SK-N-SH (cell line): Measurements from ENCODE around the gene OLFML1. TPM values are rescaled to one million over a fixed set of nuclear protein-coding genes. Genes with fewer than 3 reads are reported as not detected.

ENCODE experiments used
- CTCF ChIA-PET: fragments of 300-600, 350-600 bp; formaldehyde crosslinking; extraction: SDS; loops from one replicate; lab custom pipeline; 2021; lab: Yijun Ruan, JAX
- POLR2A ChIA-PET: fragments of 350-600 bp; sonication (Branson Sonifier 250); formaldehyde crosslinking; extraction: SDS; loops from one replicate; lab custom pipeline; 2020; ENCODE audit warnings: antibody characterized with exemption, inconsistent platforms; lab: Yijun Ruan, JAX
- DNase-seq: peaks from one replicate; pipeline ENCODE4 v3.0.0; 2012
- H2AFZ ChIP-seq: fragments of 200-600 bp; sonication (generic); 2 replicates; pipeline ENCODE4 v1.8.1; 2016; ENCODE audit warnings: antibody characterized with exemption, mild to moderate bottlenecking, low read depth
- H3F3A ChIP-seq: fragments of 200-600 bp; sonication (generic); replicated peaks from 2 replicates; pipeline ENCODE3; 2016; ENCODE audit warnings: antibody characterized with exemption, mild to moderate bottlenecking; ENCODE audit not compliant: insufficient read depth
- H3K27ac ChIP-seq, 2 experiments: fragments of 200-500 bp in 1 of 2; fragments of 200-600 bp in 1 of 2; sonication (Bioruptor generic) in 1 of 2; sonication (generic), shearing (Covaris generic) in 1 of 2; 2 replicates each; pipeline versions ENCODE4 v1.5.1 to v1.6.1; 2014 to 2016; ENCODE audit warnings: low read depth in 2 of 2, inconsistent platforms in 1 of 2, low read length in 1 of 2, mild to moderate bottlenecking in 1 of 2, mixed read lengths in 1 of 2
- H3K27me3 ChIP-seq: fragments of 200-600 bp; sonication (generic), shearing (Covaris generic); 2 replicates; pipeline ENCODE4 v1.6.1; 2016; ENCODE audit warnings: mixed run types; ENCODE audit not compliant: insufficient read depth
- H3K36me3 ChIP-seq, 2 experiments: fragments of 200-500 bp in 1 of 2; fragments of 200-600 bp in 1 of 2; sonication (Bioruptor generic) in 1 of 2; sonication (generic) in 1 of 2; replicated peaks in 1 of 2; 2 replicates each; pipeline versions ENCODE3 to v1.5.1; 2014 to 2016; ENCODE audit warnings: low read length in 1 of 2, mild to moderate bottlenecking in 1 of 2; ENCODE audit not compliant: insufficient read depth in 2 of 2, control insufficient read depth in 1 of 2
- H3K4me1 ChIP-seq, 2 experiments: fragments of 200-500 bp in 1 of 2; fragments of 200-600 bp in 1 of 2; sonication (Bioruptor generic) in 1 of 2; sonication (generic), shearing (Covaris generic) in 1 of 2; 2 replicates each; pipeline versions ENCODE4 v1.5.1 to v1.6.1; 2014 to 2016; ENCODE audit warnings: low read depth in 1 of 2, low read length in 1 of 2, mixed run types in 1 of 2; ENCODE audit not compliant: insufficient read depth in 2 of 2, control insufficient read depth in 1 of 2
- H3K4me2 ChIP-seq: fragments of 200-600 bp; sonication (generic), shearing (Covaris generic); 2 replicates; pipeline ENCODE4 v1.6.1; 2017; ENCODE audit warnings: mixed run types
- H3K4me3 ChIP-seq, 2 experiments: fragments of 200-500 bp in 1 of 2; fragments of 200-600 bp in 1 of 2; sonication (Bioruptor generic) in 1 of 2; sonication (generic), shearing (Covaris generic) in 1 of 2; 2 replicates each; pipeline versions ENCODE4 v1.5.1 to v1.8.1; 2014 to 2016; ENCODE audit warnings: low read depth in 2 of 2, inconsistent platforms in 1 of 2, low read length in 1 of 2, mild to moderate bottlenecking in 1 of 2, mixed read lengths in 1 of 2, moderate library complexity in 1 of 2
- H3K79me2 ChIP-seq: fragments of 200-600 bp; sonication (generic); 2 replicates; pipeline ENCODE4 v1.8.1; 2017; ENCODE audit warnings: mild to moderate bottlenecking; ENCODE audit not compliant: insufficient read depth
- H3K9ac ChIP-seq: fragments of 200-600 bp; sonication (generic); 2 replicates; pipeline ENCODE4 v1.6.1; 2017; ENCODE audit warnings: mixed run types
- H3K9me2 ChIP-seq: fragments of 200-600 bp; sonication (generic); 2 replicates; pipeline ENCODE4 v1.6.1; 2017; ENCODE audit warnings: mixed run types
- H3K9me3 ChIP-seq: fragments of 200-600 bp; sonication (generic); 2 replicates; pipeline ENCODE4 v1.6.1; 2017; ENCODE audit warnings: mixed run types, mild to moderate bottlenecking, moderate library complexity
- H4K20me1 ChIP-seq: fragments of 200-600 bp; sonication (generic); 2 replicates; pipeline ENCODE4 v1.6.1; 2017; ENCODE audit warnings: mild to moderate bottlenecking, mixed run types; ENCODE audit not compliant: insufficient read depth
- FOXJ3 ChIP-seq: sonication (generic); formaldehyde crosslinking; IDR thresholded peaks from 2 replicates; pipeline ENCODE4 v1.5.1; 2020; ENCODE audit warnings: mild to moderate bottlenecking, missing genetic modification reagents
- FOXM1 ChIP-seq: IDR thresholded peaks from 2 replicates; pipeline ENCODE4 v1.4.0; 2012; ENCODE audit warnings: low read depth, mild to moderate bottlenecking
- GATA2 ChIP-seq: sonication (generic); formaldehyde crosslinking; IDR thresholded peaks from 2 replicates; pipeline ENCODE4 v1.5.0; 2020; ENCODE audit warnings: mild to moderate bottlenecking, missing genetic modification reagents
- NRF1 ChIP-seq: IDR thresholded peaks from 2 replicates; pipeline ENCODE4 v1.6.1; 2012; ENCODE audit warnings: low read depth, mild to moderate bottlenecking, low read length
- POLR2AphosphoS5 ChIP-seq: IDR thresholded peaks from 2 replicates; pipeline ENCODE4 v1.6.1; 2012; ENCODE audit warnings: low read depth, low read length
- REST ChIP-seq: IDR thresholded peaks from 2 replicates; pipeline ENCODE4 v1.6.1; 2012; ENCODE audit warnings: mild to moderate bottlenecking, low read depth, low read length, moderate library complexity
- TCF12 ChIP-seq: IDR thresholded peaks from 2 replicates; pipeline ENCODE4 v1.4.0; 2012
- TEAD4 ChIP-seq: IDR thresholded peaks from 2 replicates; pipeline ENCODE4 v1.4.0; 2012; ENCODE audit warnings: mild to moderate bottlenecking, borderline replicate concordance; ENCODE audit not compliant: insufficient read depth
- USF1 ChIP-seq: IDR thresholded peaks from 2 replicates; pipeline ENCODE4 v1.4.0; 2012; ENCODE audit warnings: low read depth, borderline replicate concordance
- USF2 ChIP-seq: fragments of 150-350 bp; IDR thresholded peaks from 2 replicates; pipeline ENCODE4 v1.6.1; 2017; ENCODE audit warnings: antibody characterized with exemption, low read length, low read depth, borderline replicate concordance
- YY1 ChIP-seq: IDR thresholded peaks from 2 replicates; pipeline ENCODE4 v1.4.0; 2012; ENCODE audit warnings: low read depth, mild to moderate bottlenecking
- WGBS: methylation state at CpG from one replicate; pipeline ENCODE4 v1.1.6; 2017; ENCODE audit warnings: low lambda C conversion rate; 5-methylcytosine and 5-hydroxymethylcytosine counted together
- polyA plus RNA-seq, 3 experiments: library from polyadenylated mRNA; depleted of rRNA; stranded (reverse); fragments of >200 nt; gene quantifications; 2 replicates each; pipeline ENCODE4 v1.2.3, GENCODE V29; 2012
- TF ChIP-seq, protein P1 (sequence below): fragments of 200-600 bp; sonication (generic); IDR thresholded peaks from 2 replicates; pipeline ENCODE4 v1.6.1; 2017; ENCODE audit warnings: antibody characterized with exemption, mild to moderate bottlenecking, moderate library complexity

The OLFML1 gene
- polyA plus RNA-seq, 1 of the 3 experiments (the other 2 are of a cell fraction) = not detected

GRCh38 chr11:7552666-7553065, 67.4 kb downstream of the OLFML1 start:
- no peak overlapping the region for H3K9ac ChIP-seq
- POLR2A ChIA-PET = no interaction called here
- no peak overlapping the region for H3K4me2 ChIP-seq
- 67% methylated on average over 4 of the region's 4 CpGs for WGBS
- no peaks in the 10 kb centered on the region for H3K9me3 ChIP-seq
- no peak for DNase-seq
- H2AFZ ChIP-seq = no peak overlapping the region
- TF ChIP-seq POLR2AphosphoS5 (no peak), GATA2 (CRISPR knock-in tag) (no peak), TCF12 (no peak)
- TF ChIP-seq, protein P1, sequence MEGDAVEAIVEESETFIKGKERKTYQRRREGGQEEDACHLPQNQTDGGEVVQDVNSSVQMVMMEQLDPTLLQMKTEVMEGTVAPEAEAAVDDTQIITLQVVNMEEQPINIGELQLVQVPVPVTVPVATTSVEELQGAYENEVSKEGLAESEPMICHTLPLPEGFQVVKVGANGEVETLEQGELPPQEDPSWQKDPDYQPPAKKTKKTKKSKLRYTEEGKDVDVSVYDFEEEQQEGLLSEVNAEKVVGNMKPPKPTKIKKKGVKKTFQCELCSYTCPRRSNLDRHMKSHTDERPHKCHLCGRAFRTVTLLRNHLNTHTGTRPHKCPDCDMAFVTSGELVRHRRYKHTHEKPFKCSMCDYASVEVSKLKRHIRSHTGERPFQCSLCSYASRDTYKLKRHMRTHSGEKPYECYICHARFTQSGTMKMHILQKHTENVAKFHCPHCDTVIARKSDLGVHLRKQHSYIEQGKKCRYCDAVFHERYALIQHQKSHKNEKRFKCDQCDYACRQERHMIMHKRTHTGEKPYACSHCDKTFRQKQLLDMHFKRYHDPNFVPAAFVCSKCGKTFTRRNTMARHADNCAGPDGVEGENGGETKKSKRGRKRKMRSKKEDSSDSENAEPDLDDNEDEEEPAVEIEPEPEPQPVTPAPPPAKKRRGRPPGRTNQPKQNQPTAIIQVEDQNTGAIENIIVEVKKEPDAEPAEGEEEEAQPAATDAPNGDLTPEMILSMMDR = no peak
- H3K79me2 ChIP-seq = no peaks in the 10 kb centered on the region
- H3K27ac ChIP-seq = no peak overlapping the region
- no peaks in the 10 kb centered on the region for H3K27me3 ChIP-seq
- no peaks in the 10 kb centered on the region for H3K36me3 ChIP-seq
- no peaks in the 10 kb centered on the region for H4K20me1 ChIP-seq
- no peaks in the 10 kb centered on the region for H3F3A ChIP-seq
- H3K4me1 ChIP-seq = peaks cover 0 to 6% of the 10 kb centered on the region in 2 experiments; a peak in 1 of 4 replicates
- CTCF ChIA-PET = interaction anchor here (5.0 to 5.4 kb wide), 2 partner anchors 19 to 113 kb away, joined by 23 to 35 read pairs; no protein-coding TSS in a partner anchor
- H3K9me2 ChIP-seq = no peaks in the 10 kb centered on the region
- no peak overlapping the region for H3K4me3 ChIP-seq

GRCh38 chr11:7555052-7555699, 69.9 kb downstream of the OLFML1 start:
- Histone ChIP-seq H3K27me3 (no peaks in the 10 kb centered on the region), H4K20me1 (no peaks in the 10 kb centered on the region), H3K4me3 (no peak overlapping the region), H3K79me2 (no peaks in the 10 kb centered on the region), H3K9ac (no peak overlapping the region), H3K9me2 (no peaks in the 10 kb centered on the region), H3F3A (no peaks in the 10 kb centered on the region), H3K9me3 (no peaks in the 10 kb centered on the region), H3K36me3 (no peaks in the 10 kb centered on the region), H3K4me2 (no peak overlapping the region), H2AFZ (no peak overlapping the region), H3K4me1 (peaks cover 0 to 6% of the 10 kb centered on the region in 2 experiments; a peak in 1 of 4 replicates), H3K27ac (no peak overlapping the region)
- ChIA-PET CTCF (interaction anchor here (1.8 kb wide), 1 partner anchor 16 kb away, joined by 8 read pairs; no protein-coding TSS in a partner anchor), POLR2A (no interaction called here)
- DNase-seq = no peak
- WGBS = 48% methylated on average over 7 of the region's 7 CpGs
- TF ChIP-seq GATA2 (CRISPR knock-in tag) (no peak), REST (no peak), FOXM1 (no peak), NRF1 (no peak), TEAD4 (no peak), USF1 (no peak), FOXJ3 (CRISPR knock-in tag) (no peak), YY1 (no peak), USF2 (no peak)
